Transverse colon (tissue), 4 donors: Measurements from ENCODE around the gene P2RY2. TPM values are rescaled to one million over a fixed set of nuclear protein-coding genes. Genes with fewer than 3 reads are reported as not detected.

Experiments
- DNase-seq: peaks from one replicate; pipeline ENCODE4 v3.0.0-alpha.2; 2019
- H3K27ac ChIP-seq, 4 donors: fragments of 200-600 bp; sonication (generic); 2 replicates each; pipeline ENCODE4 v1.5.1; 2016 to 2018; ENCODE audit warnings: inconsistent platforms in 4 of 4
- H3K27me3 ChIP-seq: fragments of 200-600 bp; sonication (generic); 2 replicates; pipeline ENCODE4 v1.5.1; 2017; ENCODE audit warnings: inconsistent platforms
- H3K36me3 ChIP-seq, 4 donors: fragments of 200-600 bp; sonication (generic); 2 replicates each; pipeline ENCODE4 v1.5.1; 2017 to 2019; ENCODE audit warnings: inconsistent platforms in 4 of 4
- H3K4me1 ChIP-seq, 4 donors: fragments of 200-600 bp; sonication (generic); 2 replicates each; pipeline ENCODE4 v1.5.1; 2017 to 2020; ENCODE audit warnings: inconsistent platforms in 4 of 4
- H3K4me3 ChIP-seq, 4 donors: fragments of 200-600 bp; sonication (generic); 1 replicate in 1 of 4; 2 replicates in 3 of 4; pipeline versions ENCODE4 v1.5.1 to v1.6.1; 2017 to 2019; ENCODE audit warnings: inconsistent platforms in 4 of 4
- H3K9me3 ChIP-seq, 2 donors: fragments of 200-600 bp; sonication (generic); 2 replicates each; pipeline ENCODE4 v1.5.1; 2017 to 2019; ENCODE audit warnings: inconsistent platforms in 2 of 2
- EP300 ChIP-seq: sonication (generic); formaldehyde crosslinking; IDR thresholded peaks from one replicate; pipeline ENCODE4 v1.6.1; 2017; ENCODE audit warnings: antibody characterized with exemption, low read depth
- POLR2A ChIP-seq: fragments of 450-650 bp; IDR thresholded peaks from one replicate; pipeline ENCODE4 v1.6.1; 2016; ENCODE audit warnings: antibody characterized with exemption, mild to moderate bottlenecking, moderate library complexity
- POLR2AphosphoS5 ChIP-seq, 3 donors: sonication (generic); formaldehyde crosslinking; IDR thresholded peaks; one replicate each; pipeline ENCODE4 v1.6.1; 2016; ENCODE audit warnings: antibody characterized with exemption in 3 of 3
- WGBS, 2 donors: methylation state at CpG; one replicate each; pipeline ENCODE4 v1.1.5; 2018; ENCODE audit warnings: low coverage in 1 of 2; 5-methylcytosine and 5-hydroxymethylcytosine counted together
- in situ Hi-C, 4 donors: fragments of 200-750 bp; cut with MboI; loops; one replicate each; pipeline versions ENCODE4 v1.15.0 to v1.15.1; 2017; ENCODE audit warnings: low sequenced_read_pairs in 3 of 4, low pct_ligation_motif_present in 1 of 4, low pct_unique_long_range_greater_than_20kb in 1 of 4
- intact Hi-C: fragments of 100-400 bp; cut with DNase I; formaldehyde crosslinking; loops from one replicate; pipeline ENCODE4 v1.15.1; 2023; ENCODE audit warnings: low total_unique reads
- total RNA-seq, 4 donors: library from RNA; depleted of rRNA; stranded (reverse); fragments of >200 nt; gene quantifications; one replicate each; pipeline ENCODE4 v1.1.0, GENCODE V29; 2016
- TF ChIP-seq, protein P1 (sequence below), 5 experiments: fragments of 200-600 bp in 3 of 5; fragments of 450-650 bp in 2 of 5; sonication (generic) in 3 of 5; IDR thresholded peaks; 1 replicate in 2 of 5; 2 replicates in 3 of 5; pipeline ENCODE4 v1.5.1; 2016 to 2017; ENCODE audit warnings: antibody characterized with exemption in 5 of 5, inconsistent platforms in 3 of 5, mild to moderate bottlenecking in 2 of 5, moderate library complexity in 1 of 5

Gene P2RY2
- total RNA-seq, 4 donors from 2014 or later = 8.6 to 21.4 (median 12.6) TPM

- 87 to 92% methylated on average over 2 to 8 of the region's 10 CpGs for WGBS, 2 donors
- no peak for DNase-seq
- no peaks in the 10 kb centered on the region for H3K36me3 ChIP-seq
- H3K9me3 ChIP-seq = no peaks in the 10 kb centered on the region
- in situ Hi-C loops (no loop called here), intact Hi-C loops (loop anchor here (1.0 kb wide), 1 partner anchor 32 kb away; no protein-coding TSS in a partner anchor)
- H3K4me3 ChIP-seq = no peak overlapping the region
- H3K27ac ChIP-seq = no peak overlapping the region
- TF ChIP-seq POLR2A (no peak), EP300 (no peak), POLR2AphosphoS5 (IDR thresholded peaks at IDR 0.05) (no peak)
- TF ChIP-seq, protein P1, sequence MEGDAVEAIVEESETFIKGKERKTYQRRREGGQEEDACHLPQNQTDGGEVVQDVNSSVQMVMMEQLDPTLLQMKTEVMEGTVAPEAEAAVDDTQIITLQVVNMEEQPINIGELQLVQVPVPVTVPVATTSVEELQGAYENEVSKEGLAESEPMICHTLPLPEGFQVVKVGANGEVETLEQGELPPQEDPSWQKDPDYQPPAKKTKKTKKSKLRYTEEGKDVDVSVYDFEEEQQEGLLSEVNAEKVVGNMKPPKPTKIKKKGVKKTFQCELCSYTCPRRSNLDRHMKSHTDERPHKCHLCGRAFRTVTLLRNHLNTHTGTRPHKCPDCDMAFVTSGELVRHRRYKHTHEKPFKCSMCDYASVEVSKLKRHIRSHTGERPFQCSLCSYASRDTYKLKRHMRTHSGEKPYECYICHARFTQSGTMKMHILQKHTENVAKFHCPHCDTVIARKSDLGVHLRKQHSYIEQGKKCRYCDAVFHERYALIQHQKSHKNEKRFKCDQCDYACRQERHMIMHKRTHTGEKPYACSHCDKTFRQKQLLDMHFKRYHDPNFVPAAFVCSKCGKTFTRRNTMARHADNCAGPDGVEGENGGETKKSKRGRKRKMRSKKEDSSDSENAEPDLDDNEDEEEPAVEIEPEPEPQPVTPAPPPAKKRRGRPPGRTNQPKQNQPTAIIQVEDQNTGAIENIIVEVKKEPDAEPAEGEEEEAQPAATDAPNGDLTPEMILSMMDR (IDR thresholded peaks at IDR 0.05) = no peak
- H3K4me1 ChIP-seq = peaks cover 0 to 11% (median 6%) of the 10 kb centered on the region in 4 donors
- no peaks in the 10 kb centered on the region for H3K27me3 ChIP-seq
Observed at GRCh38 chr11:73223998-73224730, 6.1 kb downstream of the P2RY2 start.

DNA sequence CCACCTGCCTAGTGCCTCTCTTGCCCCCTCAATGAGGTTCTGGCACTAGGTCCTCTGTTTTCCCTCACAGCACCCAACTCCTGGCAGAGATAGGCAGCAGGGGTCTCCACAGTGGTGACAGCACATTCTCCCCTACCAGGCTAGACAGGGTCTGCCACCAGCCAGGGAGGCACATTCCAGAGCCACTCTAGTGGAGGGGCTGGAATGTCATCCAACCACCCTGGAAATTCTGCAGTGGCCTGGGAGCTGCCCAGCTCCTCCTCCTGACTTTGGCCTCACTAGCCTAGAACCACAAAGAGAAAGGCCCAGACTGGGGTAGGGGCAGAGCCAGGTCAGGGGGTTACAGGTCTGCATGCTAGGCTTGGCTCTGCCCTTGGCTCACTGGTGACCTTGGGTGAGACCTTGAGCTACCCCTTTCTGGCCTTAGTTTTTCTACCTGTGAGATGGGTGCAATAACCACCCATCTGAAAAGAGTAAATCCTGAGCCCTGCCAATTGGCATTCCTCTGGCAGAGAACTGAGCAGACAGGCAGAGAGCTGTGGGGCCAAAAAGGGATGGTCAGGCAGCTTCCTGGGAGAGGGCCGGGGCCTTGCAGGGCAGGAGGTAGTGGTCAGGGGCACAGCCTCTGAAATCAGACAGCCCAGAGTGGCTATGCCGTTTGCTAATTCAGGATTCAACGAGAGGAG is 7.1 kb downstream of the P2RY2 start:
- Histone ChIP-seq H3K4me1 (peaks cover 0 to 7% (median 3%) of the 10 kb centered on the region in 4 donors), H3K36me3 (no peaks in the 10 kb centered on the region), H3K9me3 (no peaks in the 10 kb centered on the region), H3K27me3 (no peaks in the 10 kb centered on the region), H3K27ac (no peak overlapping the region), H3K4me3 (no peak overlapping the region)
- in situ Hi-C loops (no loop called here), intact Hi-C loops (loop anchor here (5.0 kb wide), 1 partner anchor 248 kb away; no protein-coding TSS in a partner anchor)
- DNase-seq = no peak
- WGBS, 2 donors = 46% methylated on average over 3 of the region's 3 CpGs; no CpG with 5 or more reads in 1 of the 2 donors
- TF ChIP-seq POLR2A (no peak), POLR2AphosphoS5 (IDR thresholded peaks at IDR 0.05) (no peak), EP300 (no peak)
- TF ChIP-seq, protein P1 (IDR thresholded peaks at IDR 0.05) = no peak

DNA sequence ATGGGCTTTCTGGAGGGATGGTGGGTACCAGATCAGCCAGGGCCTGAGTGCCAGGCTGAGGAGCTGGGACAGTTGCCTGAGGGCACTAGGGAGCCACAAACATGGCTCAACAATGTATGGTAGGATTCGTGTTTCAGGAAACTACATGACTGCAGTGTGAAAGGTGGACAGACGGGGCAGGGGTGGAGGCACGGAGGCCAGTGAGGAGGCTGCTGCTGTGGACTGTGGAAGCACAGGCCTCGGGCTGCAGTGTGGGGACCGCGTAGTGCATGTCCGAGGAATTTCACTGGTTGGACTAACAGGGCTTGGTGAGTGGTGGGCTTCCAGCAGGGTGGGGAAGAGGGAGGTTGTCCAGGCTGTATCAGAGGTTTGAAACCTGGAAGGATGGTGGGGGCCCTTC is 7.8 kb downstream of the P2RY2 start:
- no peak overlapping the region for H3K4me3 ChIP-seq
- intact Hi-C loops (loop anchor here (5.0 kb wide), 1 partner anchor 249 kb away; no protein-coding TSS in a partner anchor), in situ Hi-C loops (no loop called here)
- 88 to 100% methylated on average over 1 to 7 of the region's 7 CpGs for WGBS, 2 donors
- H3K4me1 ChIP-seq = peaks cover 0 to 7% (median 3%) of the 10 kb centered on the region in 4 donors
- no peak for DNase-seq
- no peak overlapping the region for H3K27ac ChIP-seq
- no peaks in the 10 kb centered on the region for H3K9me3 ChIP-seq
- no peaks in the 10 kb centered on the region for H3K36me3 ChIP-seq
- H3K27me3 ChIP-seq = no peaks in the 10 kb centered on the region
- TF ChIP-seq POLR2A = no peak
- TF ChIP-seq, protein P1 (IDR thresholded peaks at IDR 0.05) = no peak
- TF ChIP-seq EP300 = no peak
- TF ChIP-seq POLR2AphosphoS5 (IDR thresholded peaks at IDR 0.05) = no peak

DNA sequence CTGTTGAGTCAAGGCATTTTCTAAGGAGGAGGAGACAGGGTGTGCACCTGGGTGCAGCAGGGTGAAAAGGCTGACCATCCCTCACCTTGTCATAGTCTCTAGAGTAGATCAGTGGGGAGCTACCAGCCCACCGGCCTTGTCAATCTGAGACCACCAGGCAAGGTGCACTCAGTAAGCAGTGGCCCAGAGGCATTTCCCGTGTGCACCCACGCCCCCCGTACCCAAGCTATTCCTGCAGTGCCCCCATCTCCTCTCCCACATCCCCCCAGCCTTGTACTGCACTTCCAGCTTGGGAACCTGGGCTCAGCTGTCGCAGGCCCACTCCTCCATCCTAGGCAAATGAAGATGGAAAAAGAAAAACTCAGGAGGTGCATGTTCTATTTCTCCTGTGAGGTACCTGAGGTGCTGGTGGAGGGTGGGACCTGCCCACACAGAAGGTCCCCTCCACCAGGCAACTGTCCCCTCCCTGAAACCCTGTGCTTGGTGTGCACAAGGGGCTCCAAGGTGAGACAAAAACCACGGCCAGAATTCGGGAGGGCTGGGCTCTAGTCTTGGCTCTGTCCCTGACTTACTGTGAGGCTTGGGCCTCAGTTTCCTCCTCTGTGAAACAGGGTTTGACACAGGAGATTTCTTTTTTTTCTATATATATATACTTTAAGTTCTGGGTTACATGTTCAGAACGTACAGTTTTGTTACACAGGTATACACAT is 8.4 kb downstream of the P2RY2 start:
- TF ChIP-seq POLR2AphosphoS5 (IDR thresholded peaks at IDR 0.05) = no peak
- no peak for TF ChIP-seq POLR2A
- no peak for TF ChIP-seq EP300
- TF ChIP-seq, protein P1 (IDR thresholded peaks at IDR 0.05) = no peak
- Histone ChIP-seq H3K9me3 (no peaks in the 10 kb centered on the region), H3K27me3 (no peaks in the 10 kb centered on the region), H3K36me3 (no peaks in the 10 kb centered on the region), H3K4me1 (peaks cover 0 to 7% (median 3%) of the 10 kb centered on the region in 4 donors), H3K27ac (no peak overlapping the region), H3K4me3 (no peak overlapping the region)
- in situ Hi-C loops = no loop called here
- DNase-seq = no peak
- 80% methylated on average over 8 of the region's 8 CpGs; no CpG with 5 or more reads in 1 of the 2 donors for WGBS, 2 donors
- intact Hi-C loops = loop anchor here (5.0 kb wide), 1 partner anchor 249 kb away; no protein-coding TSS in a partner anchor
